Measurements from ENCODE around the gene OPALIN.

The OPALIN gene, protein sequence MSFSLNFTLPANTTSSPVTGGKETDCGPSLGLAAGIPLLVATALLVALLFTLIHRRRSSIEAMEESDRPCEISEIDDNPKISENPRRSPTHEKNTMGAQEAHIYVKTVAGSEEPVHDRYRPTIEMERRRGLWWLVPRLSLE

GRCh38 chr10:96358851-96359540 is at the start of gene OPALIN:
Gene OPALIN, minus strand, starts transcription at chr10:96359002. Its CDS starts 106 bp downstream, at chr10:96358896.
- no peak for DNase-seq

- DNase-seq, result no peak
Measured at GRCh38 chr10:96408201-96408600, 49.4 kb upstream of the OPALIN start.

DNA sequence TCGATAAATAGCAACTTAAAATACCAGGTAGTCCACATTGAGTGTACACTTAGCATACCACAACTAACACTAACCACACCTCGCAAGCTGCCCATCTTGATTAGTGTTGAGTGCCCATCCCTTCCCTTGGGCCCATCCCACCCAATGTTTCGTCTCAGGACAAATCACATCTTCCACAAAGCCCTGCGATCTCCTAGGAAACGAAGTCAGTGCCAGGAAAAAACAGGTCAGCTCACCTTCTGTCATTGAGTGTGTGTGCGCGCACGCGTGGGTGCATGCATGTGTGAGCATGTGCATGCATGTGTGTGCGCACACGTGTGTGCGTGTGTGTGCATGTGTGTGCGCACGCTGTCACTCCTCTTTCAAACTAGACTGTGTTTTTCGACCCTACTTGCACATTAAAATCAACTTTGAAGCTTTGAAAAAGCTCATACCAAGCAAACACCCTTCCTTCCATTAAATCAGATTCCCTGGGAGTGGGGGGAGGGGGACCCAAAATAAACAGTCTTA is 48.8 kb upstream of the OPALIN start:
- no peak for DNase-seq

DNA sequence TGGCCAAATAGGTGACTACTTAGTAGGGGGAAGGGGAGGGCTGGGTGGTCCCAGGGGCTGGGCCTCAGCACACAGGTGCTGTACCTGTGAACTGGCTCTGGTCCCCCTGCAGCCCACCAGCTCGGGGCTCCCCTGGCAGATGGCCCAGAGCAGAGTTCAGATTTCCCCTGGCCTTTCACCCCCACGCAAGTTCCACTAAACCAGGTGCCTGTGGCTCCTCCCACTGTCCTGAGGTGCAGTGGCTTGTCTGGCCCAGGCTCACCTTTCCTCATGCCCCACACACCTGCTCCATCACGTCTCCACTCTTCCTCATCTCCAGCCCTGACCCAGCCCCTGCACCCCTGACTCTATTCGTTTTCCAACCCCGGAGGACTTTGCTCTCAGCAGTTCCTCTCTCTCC is 47.3 kb upstream of the OPALIN start:
- DNase-seq, result no peak

- DNase-seq, result no peak
Measured at GRCh38 chr10:96402417-96403305, 43.9 kb upstream of the OPALIN start.

DNA sequence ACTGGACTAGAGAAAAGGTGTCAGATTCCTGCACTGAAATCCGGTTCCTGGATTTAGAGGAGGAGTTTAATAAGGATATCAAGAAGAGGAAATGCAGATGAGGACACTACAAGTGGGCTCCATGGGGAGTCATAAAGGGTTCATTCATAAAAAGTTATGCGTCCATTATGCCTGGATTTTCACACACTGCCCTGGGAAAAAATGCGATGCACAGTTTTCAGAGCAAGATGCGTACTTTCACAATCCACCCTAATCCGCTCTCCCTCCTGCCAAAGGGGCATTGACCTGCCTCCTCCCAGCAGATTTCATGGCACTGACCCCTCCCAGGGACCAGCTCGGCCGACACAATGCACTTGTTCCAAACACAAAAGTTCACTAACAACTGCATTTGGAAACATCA is 42.2 kb upstream of the OPALIN start:
- no peak for DNase-seq

DNA sequence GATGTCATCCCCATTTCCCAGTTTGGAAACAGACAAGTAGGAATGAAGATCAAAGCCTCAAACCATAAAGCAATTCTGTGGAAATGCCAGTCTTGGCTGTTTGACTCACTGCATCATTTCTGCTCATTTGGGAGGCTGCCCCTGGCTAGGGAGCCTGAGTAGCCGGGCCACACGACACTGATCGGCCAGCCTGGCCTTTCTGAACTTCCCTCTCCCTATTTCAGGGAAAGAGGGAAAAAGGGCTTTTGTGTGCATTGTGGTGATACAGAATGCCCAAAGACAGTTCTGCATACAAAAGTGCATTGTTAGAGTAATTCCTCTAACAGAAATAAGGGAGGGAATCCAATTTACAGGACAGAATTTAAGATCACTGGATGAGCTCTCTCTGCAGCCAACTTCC is 41.7 kb upstream of the OPALIN start:
- no peak for DNase-seq

DNA sequence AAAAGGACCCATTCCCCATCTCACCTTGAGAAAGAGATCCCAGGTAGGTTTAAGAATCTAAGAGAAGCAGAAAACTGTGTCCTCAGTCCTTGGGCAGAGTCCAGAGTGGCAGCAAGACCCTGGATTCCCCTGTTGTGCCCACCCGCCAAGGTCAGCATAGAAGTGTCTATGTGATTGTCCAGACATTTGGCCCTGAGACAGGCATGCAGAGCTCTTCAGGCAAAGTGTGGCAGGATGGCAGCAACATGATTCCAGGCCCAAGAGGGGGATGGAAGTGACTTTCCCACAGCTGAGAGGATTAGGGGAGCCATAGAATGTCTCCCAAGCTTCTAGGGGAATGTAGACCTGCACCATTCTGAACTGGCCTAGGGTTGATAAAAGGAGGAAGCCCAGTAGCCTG is 39.1 kb upstream of the OPALIN start:
- no peak for DNase-seq

DNA sequence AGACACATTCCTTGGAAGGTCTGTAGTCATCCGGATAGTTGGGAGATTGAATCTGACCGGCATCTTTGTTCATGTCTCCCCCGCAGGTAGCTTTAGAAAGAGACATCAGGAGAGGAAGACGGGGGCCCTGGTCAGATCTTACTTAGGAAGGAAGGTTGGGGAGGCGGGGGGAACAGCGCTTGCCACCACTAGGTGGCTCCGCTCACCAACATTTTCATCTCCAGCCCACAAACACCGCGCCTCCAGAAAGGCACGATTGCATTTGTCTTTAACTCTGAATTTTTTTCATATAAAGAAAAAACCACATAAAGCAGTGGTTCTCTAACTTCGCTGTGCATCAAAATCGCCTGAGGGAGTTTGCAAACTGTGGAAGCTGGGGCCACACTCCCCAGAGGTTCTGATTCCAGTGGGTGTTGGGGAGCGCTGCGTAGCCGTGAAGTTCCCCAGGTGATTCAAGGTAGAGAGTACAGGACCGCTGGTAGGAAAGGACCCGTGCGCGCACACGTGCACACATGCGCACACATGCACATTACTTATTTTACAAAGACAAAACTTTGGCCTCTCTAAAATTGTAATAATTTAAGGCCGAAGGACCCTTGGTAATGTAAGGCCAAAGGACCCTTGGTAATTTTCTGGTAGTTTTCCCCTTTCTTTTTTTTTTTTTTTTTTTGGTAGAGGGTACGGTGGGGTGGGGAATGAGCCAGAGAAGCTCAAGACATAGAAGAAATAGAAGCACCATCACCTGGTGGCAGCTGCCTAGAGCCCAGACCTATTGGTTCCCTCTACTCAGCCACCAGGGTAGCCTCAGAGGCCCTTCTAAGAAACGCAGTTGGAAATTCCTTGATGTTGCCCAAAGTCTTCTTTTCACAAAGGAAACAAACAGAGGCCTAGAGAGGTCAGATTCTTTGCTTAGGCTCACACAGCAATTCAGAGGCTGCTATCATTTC is 37.4 kb upstream of the OPALIN start:
- DNase-seq, result peak; percentile 39

GRCh38 chr10:96390460-96390864 is 31.7 kb upstream of the OPALIN start:
- no peak for DNase-seq

DNA sequence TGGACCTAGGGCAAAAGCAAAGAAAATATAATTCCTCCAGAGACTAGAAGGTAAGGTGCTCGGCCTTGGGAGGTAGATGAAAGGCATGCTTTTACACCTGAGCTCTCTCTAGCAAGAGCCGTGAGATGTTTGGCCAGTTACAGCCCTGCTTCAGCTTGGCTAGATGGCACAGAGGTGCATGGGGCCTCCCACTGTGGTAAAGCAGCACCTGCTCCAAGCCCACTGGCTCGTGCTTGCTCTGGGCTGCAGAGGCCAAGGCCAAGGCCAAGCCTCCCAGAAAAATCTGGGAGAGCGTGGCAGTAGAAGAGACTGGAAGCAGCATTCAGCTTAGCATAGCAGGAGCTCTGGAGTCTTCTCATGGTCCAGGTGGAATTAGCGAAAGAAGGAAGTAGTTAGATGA is 31.0 kb upstream of the OPALIN start:
- DNase-seq, result no peak

GRCh38 chr10:96387601-96388000 is 28.8 kb upstream of the OPALIN start:
- DNase-seq, result no peak

DNA sequence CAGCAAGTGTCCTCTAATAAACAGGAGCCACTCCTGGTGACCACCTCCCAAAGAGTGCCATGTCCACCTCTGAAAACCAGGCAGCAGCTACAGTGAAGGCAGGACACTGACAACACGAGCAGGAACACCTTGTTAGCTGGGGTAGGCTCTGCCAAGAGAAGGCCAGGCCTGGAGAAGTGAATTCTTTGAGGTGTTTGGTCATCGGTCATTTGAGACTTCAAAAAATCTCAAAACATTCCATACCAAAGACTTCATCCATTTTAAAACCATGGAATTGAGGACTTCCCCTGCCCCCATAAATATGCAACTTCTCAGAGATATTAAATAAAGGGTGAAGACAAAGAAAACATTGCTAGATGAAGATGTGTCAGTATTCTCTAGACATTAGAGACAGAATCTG is 28.4 kb upstream of the OPALIN start:
- no peak for DNase-seq

DNA sequence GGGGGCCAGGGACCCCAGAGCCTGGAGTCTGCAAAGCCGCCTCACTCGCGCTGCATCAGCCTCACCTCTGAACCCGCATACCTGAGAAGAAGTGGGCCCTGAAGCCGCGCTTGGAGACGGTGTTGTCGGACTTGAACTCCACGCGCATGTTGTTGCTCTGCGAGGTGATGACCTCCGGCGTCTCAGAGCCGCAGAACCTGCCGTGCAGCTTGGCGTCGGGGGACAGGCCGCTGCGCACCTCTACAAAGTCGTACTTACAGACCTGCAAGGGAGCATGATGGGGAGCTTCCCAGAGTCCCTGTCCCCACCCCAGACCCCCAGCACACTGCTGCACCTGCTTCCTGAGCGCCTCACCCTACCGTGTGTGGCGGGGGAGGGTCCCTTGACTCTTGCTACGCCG is 25.7 kb upstream of the OPALIN start:
- no peak for DNase-seq

DNA sequence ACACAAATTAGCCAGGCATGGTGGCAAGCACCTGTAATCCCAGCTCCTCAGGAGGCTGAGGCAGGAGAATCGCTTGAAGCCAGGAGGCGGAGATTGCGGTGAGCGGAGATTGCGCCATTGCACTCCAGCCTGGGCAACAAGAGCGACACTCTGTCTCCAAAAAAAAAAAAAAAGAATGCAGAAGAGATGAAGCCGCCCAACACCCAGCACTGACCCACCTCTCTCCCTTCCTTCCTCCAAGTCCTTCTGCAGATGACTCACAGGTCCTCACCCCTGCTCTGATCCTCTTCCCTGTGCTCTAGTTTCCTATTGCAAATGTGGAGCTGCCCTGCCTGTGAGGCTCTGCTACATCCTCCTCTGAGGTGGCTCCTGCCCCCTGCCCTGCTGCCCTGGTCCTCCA is 22.0 kb upstream of the OPALIN start:
- no peak for DNase-seq

- no peak for DNase-seq
Measured at GRCh38 chr10:96379758-96380157, 21.0 kb upstream of the OPALIN start.

DNA sequence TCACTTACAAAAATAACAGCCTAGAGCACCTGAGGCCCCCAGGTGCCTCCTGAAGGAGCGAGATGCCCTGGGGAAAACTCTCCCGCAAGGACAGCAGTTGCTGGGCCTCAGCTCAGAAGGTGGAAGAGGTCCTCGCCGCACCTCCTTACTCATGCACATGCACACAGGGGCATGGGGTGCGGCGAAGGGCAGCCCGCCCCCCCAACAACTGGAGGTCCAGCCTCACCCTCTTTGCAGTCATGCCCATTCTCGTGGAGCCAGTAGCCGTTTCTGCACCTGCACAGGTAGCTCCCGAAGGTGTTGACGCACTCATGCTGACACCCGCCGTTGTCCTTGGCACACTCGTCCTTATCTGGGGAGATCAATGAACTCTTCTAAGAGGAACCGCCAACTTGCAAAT is 19.9 kb upstream of the OPALIN start:
- DNase-seq, result no peak

DNA sequence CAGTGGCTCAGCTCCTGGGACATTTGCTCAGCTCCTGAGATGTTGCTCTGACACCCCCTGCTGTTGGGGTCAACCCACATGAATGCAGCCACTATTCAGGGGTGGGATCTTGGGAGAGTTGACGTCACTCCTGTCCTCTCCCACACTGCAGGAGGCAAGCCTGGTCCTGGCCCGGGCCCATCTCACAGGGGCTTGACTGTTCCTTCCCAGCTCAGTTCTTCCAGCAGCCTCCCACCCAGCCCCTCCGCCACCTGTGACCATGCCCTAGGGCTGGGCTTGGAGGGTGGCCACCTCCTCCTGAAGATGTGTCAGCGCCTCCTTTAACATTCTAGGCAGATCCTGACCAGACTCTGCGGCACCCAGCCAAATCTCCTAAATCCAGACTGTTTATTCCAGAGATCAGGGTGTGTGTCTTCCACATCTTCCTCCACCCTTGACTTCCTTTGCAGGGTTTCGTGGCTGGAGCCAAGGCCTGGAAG is 19.1 kb upstream of the OPALIN start:
- DNase-seq, result no peak

GRCh38 chr10:96376483-96376882 is 17.7 kb upstream of the OPALIN start:
- DNase-seq, result no peak

DNA sequence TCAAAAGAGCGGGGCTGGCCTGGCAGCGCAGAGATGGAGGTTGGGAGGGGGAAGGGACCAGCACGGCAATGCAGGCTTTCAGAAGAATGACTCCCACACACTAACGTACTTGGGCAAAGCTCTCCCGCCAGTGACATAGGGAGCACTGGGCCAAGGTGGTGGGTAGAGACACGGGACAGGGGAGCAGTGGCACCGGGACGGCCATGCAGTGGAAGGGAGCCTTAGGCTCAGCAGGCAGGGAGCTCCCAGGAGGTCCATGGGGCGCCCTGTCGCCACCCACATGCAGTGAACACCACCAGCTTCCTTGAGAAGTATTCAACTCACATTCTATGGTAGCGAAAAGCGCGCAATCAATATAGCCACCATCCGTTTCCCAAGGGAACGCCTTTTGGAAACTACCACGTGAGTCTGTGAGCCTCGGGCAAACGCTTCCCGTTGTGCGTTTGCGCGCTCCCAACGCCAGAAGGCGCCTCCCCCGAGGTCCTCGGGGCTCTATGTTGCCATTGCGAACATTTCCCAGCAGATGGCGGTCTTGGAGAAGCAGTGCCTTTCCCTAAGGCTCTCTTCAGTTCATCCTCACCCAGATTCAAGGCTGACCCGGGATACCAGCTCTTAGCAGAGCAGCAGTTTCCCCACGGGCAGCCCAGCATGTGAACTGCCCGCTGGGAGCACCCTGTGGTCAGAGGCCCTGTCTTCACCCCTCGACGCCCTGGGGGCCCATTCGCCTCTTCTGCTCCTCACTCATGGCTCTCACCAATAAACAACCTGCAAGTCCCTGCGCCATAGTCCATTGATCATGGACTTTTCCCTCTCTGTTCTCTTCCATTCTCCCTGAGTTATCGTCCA is 16.4 kb upstream of the OPALIN start:
- peak; percentile 54 for DNase-seq

DNA sequence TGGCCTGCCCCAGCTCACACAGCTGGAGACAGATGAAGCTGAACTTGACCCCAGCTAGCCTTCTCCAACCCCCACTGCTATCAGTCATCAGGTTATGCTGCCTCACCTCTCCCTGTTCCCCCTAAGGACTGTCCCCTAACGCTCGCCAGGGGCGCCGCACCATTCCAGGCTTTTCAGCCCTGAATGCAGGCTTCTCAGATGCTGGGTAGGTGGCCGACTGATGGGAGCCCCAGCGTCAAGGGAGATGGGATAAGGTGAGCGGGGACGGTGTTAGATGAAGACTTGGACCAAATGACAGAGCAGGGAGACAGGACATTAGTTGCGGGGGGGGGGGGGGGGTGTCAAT is 15.8 kb upstream of the OPALIN start:
- DNase-seq, result no peak

DNA sequence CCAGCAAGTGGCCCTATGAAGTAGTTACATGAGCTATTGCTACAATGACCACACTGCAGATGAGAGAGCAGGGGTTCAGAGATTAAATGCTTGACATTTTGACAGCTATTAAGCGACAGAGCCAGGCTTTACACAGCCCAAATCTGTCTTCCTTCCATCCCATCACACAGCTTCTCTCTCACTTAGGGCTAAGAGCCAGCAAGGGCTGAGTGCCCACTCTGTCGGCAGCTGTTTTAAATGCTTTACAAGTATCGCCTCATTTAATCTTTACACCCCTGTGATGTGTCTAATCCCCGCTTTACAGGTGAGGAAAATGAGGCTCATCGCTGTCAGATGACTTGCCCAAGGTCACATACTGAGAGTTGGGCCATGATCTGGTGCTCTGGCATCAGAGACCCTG is 15.2 kb upstream of the OPALIN start:
- no peak for DNase-seq

Measured in stimulated activated naive CD4-positive, alpha-beta T cell treated with Interleukin-2 at 50 U/mL for 16 hours (primary cell).